ENCODE results near the gene MON2. TPM values are rescaled to one million over a fixed set of nuclear protein-coding genes. Genes with fewer than 3 reads are reported as not detected.
"Not testable (repeated sequence)": the region's sequence is repeated elsewhere in the genome, so short reads cannot be mapped to it uniquely, and the experiment has no call there.

MON2 gene
- polyA plus RNA-seq, 3 donors: 43.9 to 72.4 (median 69.8) TPM

DNA sequence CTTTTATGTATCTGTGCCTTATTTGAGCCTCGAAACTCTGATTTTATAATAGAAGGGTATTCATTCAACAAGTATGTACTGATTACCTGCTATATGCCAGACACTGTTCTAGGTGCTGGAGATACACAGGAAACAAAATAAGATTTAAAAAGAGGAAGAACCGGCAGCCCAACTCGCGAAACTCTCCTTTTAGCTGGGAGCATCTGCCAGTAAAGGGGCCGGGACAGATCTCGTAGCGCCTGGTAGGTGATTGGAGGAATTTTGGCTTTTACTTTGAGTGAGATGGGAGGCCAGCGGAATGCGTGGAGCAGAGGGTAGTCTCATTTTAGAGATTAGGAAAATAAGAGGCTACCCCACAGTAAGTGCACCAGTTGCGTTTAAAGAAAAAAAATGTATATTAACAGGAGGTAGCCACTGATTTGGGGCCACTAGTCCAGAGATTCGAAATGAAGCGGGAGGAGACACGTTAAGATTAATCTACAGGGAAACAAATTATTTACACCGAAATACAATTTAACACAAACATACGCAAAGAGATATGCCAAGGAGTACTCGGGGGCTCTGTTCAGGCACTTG is 520 bp upstream of the MON2 start:
- DNase-seq: peak; percentile 39

DNA sequence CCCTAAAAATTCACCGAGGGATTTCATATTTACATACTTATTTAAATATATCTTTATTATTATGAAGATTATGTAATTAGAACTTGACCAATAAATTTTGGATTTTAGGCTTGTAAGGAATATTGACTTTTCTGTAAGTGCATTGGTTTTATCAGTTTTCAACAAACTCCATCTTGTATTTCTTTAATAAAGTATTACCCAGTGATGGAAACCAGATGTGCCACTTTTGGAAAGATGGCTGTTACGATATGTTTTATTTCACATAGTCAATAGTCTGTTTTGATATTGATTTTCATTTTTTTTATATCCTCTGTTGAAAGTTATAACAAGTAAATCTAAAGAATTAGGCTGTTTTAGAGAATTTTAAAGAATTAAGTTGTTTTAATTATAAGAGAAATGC is 1.8 kb downstream of the MON2 start:
- DNase-seq: no peak

DNA sequence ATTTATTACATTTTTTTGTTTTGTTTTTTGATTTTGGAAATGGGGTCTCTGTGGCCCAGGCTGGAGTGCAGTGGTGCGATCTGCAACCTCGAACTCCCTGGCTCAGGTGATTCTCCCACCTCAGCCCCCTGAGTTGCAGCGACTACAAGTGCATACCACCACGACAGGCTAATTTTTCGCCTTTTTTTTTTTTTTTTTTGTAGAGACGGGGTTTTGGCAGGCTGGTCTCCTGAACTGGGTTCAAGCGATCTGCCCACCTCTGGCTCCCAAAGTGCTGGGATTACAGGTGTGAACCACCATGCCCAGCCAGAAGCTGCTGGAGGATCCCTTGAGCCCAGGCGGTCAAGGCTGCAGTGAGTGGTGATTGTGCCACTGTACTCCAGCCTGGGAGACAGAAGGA is 2.3 kb downstream of the MON2 start:
- DNase-seq: no peak

DNA sequence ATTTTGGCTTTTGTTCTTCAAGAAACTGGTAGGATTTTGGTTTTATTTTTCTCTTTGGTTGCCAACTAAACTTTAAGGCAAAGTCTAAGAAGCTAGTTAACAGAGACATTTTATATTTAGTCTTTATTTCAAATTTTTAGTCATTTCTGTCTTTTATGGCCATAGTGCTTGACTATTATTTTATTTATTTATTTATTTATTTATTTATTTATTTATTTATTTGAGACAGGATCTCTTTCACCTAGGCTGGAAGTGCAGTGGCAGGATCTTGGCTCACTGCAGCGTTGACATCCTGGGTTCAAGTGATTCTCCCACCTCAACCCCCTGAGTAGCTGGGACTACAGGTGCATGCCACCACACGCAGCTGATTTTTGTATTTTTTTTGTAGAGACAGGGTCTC is 3.1 kb downstream of the MON2 start:
- no peak for DNase-seq

DNA sequence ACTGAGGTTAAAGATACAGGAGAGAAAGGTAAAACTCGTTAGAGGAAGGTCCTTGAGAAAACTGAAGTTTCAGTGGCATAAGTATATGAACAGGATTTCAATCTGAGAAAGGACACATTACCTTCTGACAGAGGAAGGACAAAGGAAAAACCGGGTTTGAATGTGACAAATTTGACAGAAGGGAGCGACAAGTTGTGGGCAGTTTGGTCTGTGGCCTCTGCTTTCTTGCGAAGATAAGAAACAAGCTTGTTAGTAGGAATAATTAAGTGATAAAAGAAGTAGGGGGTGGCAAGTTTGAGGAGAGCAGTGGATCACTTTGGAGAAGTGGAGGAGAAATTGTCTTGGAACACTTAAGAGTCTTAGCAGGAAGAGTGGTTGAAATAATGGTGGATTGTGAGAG is 5.1 kb downstream of the MON2 start:
- no peak for DNase-seq

DNA sequence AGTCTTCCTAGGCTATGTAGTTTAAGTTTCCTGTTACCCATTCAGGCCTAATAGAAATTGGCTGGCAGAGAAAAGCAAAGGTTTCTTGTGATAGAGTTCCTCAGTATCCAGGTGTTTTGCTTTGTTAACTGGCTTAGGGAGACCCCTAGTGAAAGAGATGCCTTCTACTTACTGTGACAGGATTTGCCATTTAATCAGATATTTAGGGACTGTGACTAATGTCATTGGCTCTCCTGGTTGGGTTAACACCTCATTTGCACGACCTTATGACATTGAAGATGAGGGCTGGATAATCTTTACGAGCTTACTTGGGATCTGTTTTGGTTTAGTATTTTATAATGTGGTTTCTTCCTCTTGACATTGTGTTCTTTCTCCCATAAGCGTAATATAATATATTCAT is 5.8 kb downstream of the MON2 start:
- no peak for DNase-seq

DNA sequence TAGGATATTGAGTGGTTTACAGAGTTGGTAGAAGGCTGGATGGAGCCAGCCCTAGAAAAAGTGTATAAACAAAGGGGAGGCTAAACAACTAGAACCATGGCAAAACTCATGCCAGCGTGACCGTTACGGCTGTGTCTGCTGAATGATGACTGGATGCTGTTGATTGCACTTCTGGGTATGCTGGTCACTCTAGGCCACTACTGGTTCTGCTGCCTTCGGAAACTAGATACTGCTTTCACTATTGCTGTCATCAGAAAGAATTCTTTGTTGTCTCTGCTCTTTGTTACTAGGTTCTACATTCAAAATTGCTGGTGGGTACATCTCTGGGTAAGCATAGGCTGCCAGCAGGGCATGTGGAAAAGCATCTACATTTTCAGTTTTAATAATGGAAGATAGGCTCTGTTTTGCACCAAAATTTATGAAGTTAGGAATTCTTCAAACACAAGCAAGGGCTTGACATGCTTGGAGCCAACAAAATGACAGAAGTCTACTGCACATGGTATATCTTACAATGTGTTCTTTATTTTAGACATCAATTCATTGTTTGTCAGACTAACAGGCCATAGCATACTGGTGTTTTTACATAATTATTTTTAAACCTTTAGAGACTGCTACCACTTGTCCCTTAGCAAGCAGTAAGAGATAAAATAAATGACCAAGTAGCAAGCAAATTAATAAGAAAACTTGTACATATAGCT is 15.4 kb downstream of the MON2 start:
- no peak for DNase-seq

DNA sequence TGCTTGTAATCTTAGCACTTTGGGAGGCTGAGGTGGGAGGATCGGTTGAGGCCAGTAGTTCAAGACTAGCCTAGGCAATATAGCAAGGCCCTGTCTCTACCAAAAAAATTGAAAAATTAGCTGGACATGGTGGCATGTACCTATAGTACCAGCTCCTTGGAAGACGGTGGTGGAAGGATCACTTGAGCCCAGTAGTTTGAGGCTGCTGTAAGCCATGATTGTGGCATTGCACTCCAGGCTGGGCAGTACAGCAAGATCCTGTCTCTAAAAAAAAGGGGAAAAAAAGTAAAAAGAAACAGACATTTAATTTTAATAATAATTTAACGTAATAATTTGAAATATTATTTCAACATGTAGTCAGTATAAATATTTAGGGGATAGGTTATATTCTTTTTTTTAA is 16.1 kb downstream of the MON2 start:
- no peak for DNase-seq

DNA sequence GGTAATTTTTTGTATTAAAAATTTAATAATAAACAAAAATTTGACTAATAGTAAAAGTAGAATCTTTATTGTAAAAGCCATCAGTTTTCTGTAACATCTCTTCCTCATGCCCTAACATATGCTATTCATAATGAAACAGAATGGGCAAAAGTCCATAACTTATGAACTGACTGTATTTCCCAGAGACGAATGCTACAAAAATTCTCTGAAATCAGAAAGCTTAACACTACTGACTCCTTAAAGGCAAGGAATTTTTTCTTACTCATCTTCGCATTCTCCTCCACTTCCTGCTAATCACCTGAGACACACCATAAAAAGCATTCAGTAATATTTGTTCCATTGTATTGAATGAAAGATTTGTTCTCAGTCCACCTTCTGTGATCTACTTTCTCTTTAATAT is 17.6 kb downstream of the MON2 start:
- DNase-seq: no peak

DNA sequence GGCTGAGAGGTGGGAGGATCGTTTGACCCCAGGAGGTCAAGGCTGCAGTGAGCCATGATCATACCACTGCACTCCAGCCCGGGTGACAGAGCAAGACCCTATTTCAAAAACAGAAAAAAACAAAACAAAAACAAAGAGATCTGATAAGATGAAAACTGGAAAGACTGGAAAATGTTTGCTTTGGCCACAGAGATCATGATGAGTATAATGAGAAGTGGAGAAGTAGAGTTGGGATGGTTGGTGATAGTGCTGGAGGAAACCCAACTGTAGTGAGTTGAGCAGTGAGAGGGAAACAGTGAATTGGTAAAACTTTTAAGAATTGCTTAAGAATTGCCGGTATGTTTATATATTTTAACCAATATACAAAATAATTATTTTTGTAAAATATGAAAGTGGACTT is 39.2 kb downstream of the MON2 start:
- no peak for DNase-seq

DNA sequence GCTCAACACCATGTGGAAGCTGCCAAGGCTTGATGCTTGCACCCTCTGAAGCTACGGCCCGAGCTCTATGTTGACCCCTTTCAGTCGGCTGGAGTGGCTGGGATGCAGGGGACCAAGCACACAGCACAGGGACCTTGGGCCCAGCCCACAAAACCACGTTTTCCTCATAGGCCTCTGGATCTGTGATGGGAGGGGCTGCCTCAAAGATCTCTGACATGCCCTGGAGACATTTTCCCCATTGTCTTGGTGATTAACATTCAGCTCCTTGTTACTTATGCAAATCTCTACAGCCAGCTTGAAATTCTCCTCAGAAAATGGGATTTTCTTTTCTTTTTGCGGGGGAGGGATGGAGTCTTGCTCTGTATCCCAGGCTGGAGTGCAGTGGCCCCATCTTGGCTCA is 46.3 kb downstream of the MON2 start:
- DNase-seq: no peak

DNA sequence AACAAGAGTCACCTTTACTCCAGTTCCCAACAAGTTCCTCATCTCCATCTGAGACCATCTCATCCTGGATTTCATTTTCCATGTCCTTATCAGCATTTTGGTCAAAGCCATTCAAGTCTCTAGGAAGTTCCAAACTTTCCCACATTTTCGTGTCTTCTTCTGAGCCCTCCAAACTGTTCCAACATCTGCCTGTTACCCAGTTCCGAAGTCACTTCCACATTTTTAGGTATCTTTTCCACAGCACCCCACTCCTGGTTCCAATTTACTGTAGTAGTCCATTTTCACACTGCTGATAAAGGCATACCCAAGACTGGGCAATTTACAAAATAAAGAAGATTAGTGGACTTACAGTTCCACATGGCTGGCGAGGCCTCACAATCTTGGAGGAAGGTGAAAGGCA is 47.5 kb downstream of the MON2 start:
- DNase-seq: not testable (repeated sequence)

DNA sequence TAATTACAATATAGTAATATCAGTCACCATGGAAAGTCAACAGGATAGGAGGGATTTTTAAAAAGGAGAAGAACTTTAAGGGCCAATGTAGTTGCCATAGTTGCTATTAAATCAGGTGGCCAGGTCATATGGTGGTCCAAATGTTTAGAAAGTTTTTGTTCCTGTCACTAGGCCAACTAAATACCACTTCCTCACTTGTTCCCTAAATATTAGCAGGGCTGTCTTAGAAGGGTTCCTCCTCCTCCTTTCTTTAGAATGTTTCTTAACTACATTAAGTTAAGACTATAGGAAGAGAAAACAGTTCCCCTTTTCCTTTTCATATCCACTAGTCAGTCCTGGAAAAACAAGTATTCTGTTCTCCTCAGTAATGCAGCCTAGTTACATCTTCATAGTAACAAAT is 50.3 kb downstream of the MON2 start:
- no peak for DNase-seq

DNA sequence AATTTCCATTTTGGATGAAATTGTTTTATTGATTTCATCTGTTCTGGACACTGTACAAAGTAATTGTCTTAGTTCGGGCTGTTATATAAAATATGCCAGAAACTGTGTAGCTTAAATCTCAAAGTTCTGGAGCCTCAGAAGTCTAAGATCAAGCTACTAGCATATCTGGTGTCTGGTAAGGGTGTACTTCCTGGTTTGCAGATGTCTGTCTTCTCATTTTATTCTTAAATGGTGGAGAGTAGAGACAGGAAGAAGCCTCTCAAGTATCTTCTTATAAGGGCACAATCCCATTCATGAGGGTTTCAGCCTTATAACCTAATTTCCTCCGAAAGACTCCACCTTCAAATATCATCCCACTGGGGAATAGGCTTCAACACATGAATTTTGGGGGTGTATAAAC is 51.3 kb downstream of the MON2 start:
- no peak for DNase-seq

DNA sequence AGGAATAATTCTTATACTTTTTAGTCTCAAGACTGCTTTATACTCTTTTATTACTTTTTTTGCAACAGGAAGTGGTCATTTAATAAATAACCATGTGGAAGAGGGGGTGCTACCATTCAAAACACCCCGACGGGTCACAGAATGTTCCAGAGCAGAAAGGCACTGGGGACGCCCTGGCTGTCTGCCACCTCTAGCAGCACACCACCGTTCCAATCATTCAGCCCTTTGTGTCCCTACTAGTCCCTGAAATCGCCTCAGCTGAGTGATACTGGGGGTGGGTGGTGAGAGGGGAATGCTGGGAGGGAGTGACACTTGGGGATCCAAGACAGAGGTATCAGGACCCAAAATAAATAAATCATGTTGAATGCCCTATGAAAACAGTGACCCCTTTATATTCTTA is 52.4 kb downstream of the MON2 start:
- peak; percentile 19 for DNase-seq

DNA sequence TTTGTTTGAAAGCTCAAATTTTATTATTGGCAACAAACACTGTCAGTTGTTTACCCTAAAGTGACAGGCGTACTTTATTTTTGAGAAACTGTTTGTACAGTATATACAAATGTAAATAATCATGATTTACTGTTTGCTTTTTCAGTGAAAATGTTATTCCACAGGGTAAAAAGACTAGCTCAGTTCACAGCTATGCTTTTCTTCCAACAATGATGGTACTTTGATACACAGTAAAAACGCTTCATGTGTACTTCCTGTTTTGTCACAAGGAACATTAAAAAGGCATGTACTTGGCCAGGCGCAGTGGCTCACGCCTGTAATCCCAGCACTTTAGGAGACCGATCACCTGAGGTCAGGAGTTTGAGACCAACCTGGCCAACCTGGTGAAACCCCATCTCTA is 53.7 kb downstream of the MON2 start:
- DNase-seq: no peak

DNA sequence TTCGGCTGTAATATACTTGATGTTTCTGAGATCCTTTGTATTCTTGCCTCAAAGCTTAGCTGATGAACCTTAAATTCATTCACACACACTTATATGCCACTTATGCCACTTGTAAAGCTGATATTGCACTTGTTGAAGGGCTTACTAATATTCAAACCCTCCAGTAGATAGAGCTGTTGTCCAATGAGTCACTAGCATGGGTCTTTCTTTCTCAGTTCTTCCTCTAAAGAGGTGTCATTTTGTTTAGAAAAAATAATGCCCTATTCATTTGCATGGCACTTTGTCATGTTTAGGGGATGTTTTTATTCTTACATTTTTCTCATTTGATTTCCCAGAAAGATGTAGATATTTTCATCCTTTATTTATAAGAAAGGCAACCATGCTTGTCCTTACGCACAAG is 56.4 kb downstream of the MON2 start:
- no peak for DNase-seq

DNA sequence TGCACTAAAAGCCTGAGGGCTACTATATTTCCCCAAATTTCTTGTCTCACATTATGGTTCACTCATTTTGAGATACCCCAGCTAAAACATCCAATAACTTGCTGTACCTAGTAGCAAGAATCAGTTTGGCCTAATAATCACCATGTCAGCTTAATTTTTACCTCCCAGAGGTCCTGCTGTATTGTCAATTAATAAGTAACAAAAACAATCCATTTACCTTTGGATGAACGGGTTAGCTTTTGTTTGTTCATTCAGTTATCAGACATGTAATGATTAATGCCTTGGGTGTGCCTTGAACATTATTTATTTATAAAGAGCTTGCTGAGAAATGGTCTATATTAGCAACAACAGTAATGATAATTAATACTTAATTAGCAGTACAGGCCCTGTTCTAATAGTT is 57.0 kb downstream of the MON2 start:
- DNase-seq: no peak

DNA sequence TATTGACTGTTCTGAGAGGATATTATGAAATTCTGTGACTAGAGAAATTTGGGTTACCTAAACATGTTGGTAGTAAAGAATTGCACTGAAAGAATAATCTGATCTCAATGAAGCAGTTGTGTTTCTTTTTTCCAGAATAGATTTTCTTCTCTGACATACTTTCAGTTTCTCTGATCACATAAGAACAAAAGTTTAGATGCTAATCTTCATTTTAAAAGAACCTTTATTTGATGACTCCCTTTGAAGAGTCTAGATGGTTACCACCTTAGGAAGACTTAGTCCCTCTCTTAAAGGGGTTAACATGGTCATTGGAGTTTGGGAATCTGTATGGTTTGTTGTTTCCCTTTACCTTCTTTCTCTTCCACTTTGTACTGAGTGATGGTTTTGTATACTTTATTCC is 58.6 kb downstream of the MON2 start:
- DNase-seq: no peak

DNA sequence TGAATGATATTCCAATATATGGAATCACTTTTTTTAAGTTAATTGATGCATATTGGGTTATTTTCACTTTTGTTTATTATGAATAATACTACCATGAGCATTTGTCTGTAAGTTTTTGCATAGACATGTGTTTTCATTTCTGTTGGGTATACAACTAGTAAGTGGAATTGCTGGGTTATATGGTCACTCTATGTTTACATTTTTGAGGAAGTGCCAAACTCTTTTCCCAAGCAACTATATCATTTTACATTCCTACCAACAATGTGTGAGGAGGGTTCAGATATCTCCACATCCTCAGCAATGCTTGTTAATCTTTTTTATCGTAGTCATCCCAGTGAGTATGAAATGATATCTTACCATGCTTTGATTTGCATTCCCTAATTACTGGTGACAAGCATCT is 64.0 kb downstream of the MON2 start:
- DNase-seq: no peak

DNA sequence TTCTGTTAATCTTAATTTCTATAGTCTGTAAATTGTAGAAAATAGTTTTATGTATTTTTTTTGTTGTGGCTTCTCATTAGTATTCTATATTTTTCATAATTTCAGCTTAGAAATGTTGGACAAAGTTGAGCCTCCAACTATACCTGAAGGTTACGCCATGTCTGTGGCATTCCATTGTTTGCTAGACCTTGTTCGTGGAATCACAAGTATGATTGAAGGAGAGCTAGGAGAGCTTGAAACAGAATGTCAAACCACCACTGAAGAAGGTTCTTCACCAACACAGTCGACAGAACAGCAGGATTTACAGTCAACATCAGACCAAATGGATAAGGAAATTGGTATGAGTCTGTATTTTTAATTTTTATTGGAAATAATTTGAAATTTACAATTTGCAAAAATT is 65.7 kb downstream of the MON2 start:
- no peak for DNase-seq

DNA sequence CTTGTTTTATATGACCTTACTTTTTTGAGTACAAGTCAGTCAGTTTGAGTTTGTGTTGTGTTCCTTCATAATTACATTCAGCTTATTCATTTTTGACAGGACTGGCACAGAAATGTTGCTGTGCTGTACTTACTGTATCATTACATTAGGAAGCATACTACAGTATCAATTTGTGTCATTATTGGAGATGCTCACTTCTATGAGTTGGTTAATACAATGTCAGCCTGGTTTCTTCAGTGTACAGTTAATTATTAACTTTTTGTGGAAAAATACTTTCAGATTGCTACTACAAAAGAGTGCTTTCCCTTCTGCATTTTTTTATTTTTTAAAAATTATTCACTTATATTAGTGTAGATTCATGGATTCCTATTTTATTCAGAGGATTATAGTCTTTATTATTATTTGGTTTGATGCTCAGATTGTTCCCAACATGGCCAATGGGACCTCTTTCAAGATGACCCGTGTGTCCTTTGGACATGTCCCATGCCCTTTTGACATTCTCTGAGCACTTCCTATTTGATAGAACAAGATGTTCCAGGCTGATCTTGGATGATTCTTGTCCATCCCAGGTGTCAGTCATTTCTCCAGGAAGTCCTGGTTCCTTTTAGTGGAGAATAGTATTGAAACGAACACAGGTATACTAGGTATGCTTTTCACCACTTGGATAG is 66.6 kb downstream of the MON2 start:
- DNase-seq: no peak

DNA sequence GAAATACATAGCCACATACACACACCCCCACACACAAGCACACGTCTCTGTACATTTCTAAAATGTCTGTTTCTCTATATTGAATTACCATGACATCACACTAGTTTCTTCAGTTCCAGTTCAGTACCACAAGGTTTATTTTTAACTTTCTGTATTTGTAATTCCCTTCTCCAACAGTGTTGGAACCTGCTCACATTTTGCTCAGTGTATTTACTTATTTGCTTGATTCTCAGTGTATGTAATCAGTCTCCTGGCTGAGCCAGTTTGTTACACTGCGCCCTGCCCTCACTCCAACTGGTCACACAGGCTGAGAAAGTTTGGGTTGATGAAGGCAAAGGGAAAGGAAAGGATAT is 67.1 kb downstream of the MON2 start:
- no peak for DNase-seq

DNA sequence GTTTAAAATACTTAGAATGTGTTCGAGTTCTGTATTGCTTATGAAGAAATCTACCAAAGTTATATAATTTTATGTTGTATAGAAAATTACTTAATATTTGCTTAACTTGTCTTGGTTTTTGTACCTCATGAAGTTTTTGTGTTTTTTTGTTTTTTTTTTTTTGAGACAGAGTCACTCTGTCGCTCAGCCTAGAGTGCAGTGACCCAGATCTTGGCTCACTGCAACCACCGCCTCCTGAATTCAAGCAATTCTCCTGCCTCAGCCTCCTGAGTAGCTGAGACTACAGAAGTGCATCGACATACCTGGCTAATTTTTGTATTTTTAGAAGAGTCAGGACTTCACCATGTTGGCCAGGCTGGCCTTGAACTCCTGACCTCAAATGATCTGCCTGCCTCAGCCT is 69.9 kb downstream of the MON2 start:
- DNase-seq: no peak

All from renal pelvis (tissue), 4 donors.